ENCODE measurements around the gene DBN1. TPM values are rescaled to one million over a fixed set of nuclear protein-coding genes. Genes with fewer than 3 reads are reported as not detected.
A peak's percentile ranks its signal among the peaks of the same experiment; 100 is the strongest.

DBN1 gene
- total and polyA plus RNA-seq, 9 of the 15 experiments (the other 6 are each of a cell fraction or from before 2014, with no cell fraction given), result 0.25 to 87.2 (median 27.9) TPM

DNA sequence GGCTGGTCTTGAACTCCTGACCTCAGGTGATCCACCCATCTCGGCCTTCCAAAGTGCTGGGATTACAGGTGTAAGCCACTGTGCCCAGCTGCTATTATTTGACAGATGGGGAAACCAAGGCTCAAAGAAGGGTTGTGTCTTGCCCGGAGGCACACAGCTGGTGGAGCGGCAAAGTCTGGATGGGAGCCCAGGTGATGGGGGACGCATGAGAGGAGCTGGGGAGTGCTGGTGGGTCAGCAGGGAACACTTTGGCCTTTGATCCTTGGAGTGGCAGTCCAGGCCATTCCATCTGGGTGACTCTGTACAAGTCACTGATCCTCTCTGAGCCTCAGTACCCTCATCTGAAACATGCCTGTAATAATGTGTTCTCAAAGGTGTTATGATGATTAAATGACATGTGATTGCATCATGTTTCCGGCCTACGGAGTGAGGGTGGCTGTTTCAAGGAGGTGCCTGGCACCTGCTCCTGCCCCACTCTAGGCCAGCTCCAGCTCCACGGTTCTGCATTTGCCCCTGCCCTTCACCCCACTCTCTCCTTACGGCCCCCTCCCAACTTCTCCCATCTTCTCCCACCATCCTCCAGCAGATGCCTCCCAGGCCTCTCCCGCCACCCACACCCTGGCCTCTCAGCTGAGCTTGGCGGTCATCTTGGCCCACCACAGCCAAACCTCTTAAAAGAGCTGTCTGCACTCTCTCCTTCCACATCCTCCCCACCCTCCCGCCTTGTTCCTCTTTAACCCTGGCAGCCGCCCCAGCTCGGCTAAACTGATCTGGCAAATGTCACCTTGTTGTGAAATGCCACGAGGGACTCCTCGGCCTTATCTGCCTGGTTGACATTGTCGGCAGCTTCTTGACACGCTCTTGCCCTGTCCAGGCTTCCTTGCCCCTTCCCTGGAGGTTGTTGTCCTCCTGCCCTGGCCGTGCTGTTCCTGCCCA is 5.5 kb upstream of the DBN1 start (continued):
- TF ChIP-seq, protein P1, sequence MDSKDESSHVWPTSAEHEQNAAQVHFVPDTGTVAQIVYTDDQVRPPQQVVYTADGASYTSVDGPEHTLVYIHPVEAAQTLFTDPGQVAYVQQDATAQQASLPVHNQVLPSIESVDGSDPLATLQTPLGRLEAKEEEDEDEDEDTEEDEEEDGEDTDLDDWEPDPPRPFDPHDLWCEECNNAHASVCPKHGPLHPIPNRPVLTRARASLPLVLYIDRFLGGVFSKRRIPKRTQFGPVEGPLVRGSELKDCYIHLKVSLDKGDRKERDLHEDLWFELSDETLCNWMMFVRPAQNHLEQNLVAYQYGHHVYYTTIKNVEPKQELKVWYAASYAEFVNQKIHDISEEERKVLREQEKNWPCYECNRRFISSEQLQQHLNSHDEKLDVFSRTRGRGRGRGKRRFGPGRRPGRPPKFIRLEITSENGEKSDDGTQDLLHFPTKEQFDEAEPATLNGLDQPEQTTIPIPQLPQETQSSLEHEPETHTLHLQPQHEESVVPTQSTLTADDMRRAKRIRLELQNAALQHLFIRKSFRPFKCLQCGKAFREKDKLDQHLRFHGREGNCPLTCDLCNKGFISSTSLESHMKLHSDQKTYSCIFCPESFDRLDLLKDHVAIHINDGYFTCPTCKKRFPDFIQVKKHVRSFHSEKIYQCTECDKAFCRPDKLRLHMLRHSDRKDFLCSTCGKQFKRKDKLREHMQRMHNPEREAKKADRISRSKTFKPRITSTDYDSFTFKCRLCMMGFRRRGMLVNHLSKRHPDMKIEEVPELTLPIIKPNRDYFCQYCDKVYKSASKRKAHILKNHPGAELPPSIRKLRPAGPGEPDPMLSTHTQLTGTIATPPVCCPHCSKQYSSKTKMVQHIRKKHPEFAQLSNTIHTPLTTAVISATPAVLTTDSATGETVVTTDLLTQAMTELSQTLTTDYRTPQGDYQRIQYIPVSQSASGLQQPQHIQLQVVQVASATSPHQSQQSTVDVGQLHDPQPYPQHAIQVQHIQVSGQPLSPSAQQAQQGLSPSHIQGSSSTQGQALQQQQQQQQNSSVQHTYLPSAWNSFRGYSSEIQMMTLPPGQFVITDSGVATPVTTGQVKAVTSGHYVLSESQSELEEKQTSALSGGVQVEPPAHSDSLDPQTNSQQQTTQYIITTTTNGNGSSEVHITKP (IDR thresholded peaks at IDR 0.05; ENCODE audit: partially characterized antibody), result no peak
- TF ChIP-seq THRAP3 (IDR thresholded peaks at IDR 0.05; ENCODE audit: borderline replicate concordance), result peak; percentile 61; the same call in 1 of the 2 replicates
- TF ChIP-seq PRMT5 (CRISPR knock-in tag; IDR thresholded peaks at IDR 0.05), result no peak
- TF ChIP-seq ZNF146 (CRISPR knock-in tag; IDR thresholded peaks at IDR 0.05; ENCODE audit: unreplicated experiment), result no peak
- 0 out of 2 replicates have a peak, but pooled peaks have one; percentile 34 for TF ChIP-seq MYC (IDR thresholded peaks at IDR 0.05; ENCODE audit: low read depth, low read length)
- TF ChIP-seq MYC (CRISPR knock-in tag; IDR thresholded peaks at IDR 0.05; ENCODE audit: borderline replicate concordance, low read depth), result no peak
- TF ChIP-seq, protein P2, sequence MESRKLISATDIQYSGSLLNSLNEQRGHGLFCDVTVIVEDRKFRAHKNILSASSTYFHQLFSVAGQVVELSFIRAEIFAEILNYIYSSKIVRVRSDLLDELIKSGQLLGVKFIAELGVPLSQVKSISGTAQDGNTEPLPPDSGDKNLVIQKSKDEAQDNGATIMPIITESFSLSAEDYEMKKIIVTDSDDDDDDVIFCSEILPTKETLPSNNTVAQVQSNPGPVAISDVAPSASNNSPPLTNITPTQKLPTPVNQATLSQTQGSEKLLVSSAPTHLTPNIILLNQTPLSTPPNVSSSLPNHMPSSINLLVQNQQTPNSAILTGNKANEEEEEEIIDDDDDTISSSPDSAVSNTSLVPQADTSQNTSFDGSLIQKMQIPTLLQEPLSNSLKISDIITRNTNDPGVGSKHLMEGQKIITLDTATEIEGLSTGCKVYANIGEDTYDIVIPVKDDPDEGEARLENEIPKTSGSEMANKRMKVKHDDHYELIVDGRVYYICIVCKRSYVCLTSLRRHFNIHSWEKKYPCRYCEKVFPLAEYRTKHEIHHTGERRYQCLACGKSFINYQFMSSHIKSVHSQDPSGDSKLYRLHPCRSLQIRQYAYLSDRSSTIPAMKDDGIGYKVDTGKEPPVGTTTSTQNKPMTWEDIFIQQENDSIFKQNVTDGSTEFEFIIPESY (CRISPR knock-in tag; IDR thresholded peaks at IDR 0.05), result peak; percentile 61
- TF ChIP-seq, protein P3, sequence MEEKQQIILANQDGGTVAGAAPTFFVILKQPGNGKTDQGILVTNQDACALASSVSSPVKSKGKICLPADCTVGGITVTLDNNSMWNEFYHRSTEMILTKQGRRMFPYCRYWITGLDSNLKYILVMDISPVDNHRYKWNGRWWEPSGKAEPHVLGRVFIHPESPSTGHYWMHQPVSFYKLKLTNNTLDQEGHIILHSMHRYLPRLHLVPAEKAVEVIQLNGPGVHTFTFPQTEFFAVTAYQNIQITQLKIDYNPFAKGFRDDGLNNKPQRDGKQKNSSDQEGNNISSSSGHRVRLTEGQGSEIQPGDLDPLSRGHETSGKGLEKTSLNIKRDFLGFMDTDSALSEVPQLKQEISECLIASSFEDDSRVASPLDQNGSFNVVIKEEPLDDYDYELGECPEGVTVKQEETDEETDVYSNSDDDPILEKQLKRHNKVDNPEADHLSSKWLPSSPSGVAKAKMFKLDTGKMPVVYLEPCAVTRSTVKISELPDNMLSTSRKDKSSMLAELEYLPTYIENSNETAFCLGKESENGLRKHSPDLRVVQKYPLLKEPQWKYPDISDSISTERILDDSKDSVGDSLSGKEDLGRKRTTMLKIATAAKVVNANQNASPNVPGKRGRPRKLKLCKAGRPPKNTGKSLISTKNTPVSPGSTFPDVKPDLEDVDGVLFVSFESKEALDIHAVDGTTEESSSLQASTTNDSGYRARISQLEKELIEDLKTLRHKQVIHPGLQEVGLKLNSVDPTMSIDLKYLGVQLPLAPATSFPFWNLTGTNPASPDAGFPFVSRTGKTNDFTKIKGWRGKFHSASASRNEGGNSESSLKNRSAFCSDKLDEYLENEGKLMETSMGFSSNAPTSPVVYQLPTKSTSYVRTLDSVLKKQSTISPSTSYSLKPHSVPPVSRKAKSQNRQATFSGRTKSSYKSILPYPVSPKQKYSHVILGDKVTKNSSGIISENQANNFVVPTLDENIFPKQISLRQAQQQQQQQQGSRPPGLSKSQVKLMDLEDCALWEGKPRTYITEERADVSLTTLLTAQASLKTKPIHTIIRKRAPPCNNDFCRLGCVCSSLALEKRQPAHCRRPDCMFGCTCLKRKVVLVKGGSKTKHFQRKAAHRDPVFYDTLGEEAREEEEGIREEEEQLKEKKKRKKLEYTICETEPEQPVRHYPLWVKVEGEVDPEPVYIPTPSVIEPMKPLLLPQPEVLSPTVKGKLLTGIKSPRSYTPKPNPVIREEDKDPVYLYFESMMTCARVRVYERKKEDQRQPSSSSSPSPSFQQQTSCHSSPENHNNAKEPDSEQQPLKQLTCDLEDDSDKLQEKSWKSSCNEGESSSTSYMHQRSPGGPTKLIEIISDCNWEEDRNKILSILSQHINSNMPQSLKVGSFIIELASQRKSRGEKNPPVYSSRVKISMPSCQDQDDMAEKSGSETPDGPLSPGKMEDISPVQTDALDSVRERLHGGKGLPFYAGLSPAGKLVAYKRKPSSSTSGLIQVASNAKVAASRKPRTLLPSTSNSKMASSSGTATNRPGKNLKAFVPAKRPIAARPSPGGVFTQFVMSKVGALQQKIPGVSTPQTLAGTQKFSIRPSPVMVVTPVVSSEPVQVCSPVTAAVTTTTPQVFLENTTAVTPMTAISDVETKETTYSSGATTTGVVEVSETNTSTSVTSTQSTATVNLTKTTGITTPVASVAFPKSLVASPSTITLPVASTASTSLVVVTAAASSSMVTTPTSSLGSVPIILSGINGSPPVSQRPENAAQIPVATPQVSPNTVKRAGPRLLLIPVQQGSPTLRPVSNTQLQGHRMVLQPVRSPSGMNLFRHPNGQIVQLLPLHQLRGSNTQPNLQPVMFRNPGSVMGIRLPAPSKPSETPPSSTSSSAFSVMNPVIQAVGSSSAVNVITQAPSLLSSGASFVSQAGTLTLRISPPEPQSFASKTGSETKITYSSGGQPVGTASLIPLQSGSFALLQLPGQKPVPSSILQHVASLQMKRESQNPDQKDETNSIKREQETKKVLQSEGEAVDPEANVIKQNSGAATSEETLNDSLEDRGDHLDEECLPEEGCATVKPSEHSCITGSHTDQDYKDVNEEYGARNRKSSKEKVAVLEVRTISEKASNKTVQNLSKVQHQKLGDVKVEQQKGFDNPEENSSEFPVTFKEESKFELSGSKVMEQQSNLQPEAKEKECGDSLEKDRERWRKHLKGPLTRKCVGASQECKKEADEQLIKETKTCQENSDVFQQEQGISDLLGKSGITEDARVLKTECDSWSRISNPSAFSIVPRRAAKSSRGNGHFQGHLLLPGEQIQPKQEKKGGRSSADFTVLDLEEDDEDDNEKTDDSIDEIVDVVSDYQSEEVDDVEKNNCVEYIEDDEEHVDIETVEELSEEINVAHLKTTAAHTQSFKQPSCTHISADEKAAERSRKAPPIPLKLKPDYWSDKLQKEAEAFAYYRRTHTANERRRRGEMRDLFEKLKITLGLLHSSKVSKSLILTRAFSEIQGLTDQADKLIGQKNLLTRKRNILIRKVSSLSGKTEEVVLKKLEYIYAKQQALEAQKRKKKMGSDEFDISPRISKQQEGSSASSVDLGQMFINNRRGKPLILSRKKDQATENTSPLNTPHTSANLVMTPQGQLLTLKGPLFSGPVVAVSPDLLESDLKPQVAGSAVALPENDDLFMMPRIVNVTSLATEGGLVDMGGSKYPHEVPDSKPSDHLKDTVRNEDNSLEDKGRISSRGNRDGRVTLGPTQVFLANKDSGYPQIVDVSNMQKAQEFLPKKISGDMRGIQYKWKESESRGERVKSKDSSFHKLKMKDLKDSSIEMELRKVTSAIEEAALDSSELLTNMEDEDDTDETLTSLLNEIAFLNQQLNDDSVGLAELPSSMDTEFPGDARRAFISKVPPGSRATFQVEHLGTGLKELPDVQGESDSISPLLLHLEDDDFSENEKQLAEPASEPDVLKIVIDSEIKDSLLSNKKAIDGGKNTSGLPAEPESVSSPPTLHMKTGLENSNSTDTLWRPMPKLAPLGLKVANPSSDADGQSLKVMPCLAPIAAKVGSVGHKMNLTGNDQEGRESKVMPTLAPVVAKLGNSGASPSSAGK (IDR thresholded peaks at IDR 0.05), result peak; percentile 76
- TF ChIP-seq ZNF444 (CRISPR knock-in tag; IDR thresholded peaks at IDR 0.05), result no peak

Data from K562 (cell line).